Mammary microvascular endothelial cell (primary cell): Measurements from ENCODE around the gene ZNF20. TPM values are rescaled to one million over a fixed set of nuclear protein-coding genes. Genes with fewer than 3 reads are reported as not detected.

Source experiments
- total RNA-seq: library from RNA; depleted of rRNA; stranded (reverse); fragments of >200 nt; gene quantifications from 2 replicates; pipeline ENCODE4 v1.2.3, GENCODE V29; 2015

ZNF20 gene
- 1.9 and 2.1 TPM in 2 replicates for total RNA-seq

GRCh38 chr19:12139885-12140544, at the start of gene ZNF20:
Gene ZNF20, minus strand, starts transcription at chr19:12140350. Its CDS starts 168 bp downstream, at chr19:12140182.

GRCh38 chr19:12162882-12163806, 23.0 kb upstream of the ZNF20 start, which contains the start of gene ZNF136:
Gene ZNF136, plus strand, starts transcription at chr19:12163096. Its CDS starts 108 bp downstream, at chr19:12163204.

GRCh38 chr19:12156223-12157058, 16.3 kb upstream of the ZNF20 start, which contains the start of gene ZNF625:
Gene ZNF625, minus strand, starts transcription at chr19:12156734. Its CDS starts 176 bp downstream, at chr19:12156558.

Other genes with a start within 250 kb of the ZNF20 start
- gene ZNF700, start 215.2 kb downstream of the ZNF20 start, total RNA-seq, result 2.3 and 3.6 TPM in 2 replicates
- 0.27 and 0.30 TPM in 2 replicates for gene ZNF763, start 175.3 kb downstream of the ZNF20 start, total RNA-seq
- 1.4 and 2.7 TPM in 2 replicates for gene ZNF433, start 104.7 kb downstream of the ZNF20 start, total RNA-seq
- gene ZNF878, start 87.4 kb downstream of the ZNF20 start, total RNA-seq, result 0.59 and 0.80 TPM in 2 replicates
- gene ZNF844, start 75.6 kb downstream of the ZNF20 start, total RNA-seq, result 2.7 and 2.8 TPM in 2 replicates
- gene ZNF625, start 16.4 kb upstream of the ZNF20 start, total RNA-seq, result 4.1 and 6.7 TPM in 2 replicates
- 2.5 and 3.6 TPM in 2 replicates for gene ZNF136, start 22.7 kb upstream of the ZNF20 start, total RNA-seq
- 2.2 and 2.3 TPM in 2 replicates for gene ZNF44, start 154.5 kb upstream of the ZNF20 start, total RNA-seq
- 3.4 and 3.7 TPM in 2 replicates for gene ZNF563, start 193.3 kb upstream of the ZNF20 start, total RNA-seq
- 0.94 and 2.5 TPM in 2 replicates for gene ZNF442, start 225.3 kb upstream of the ZNF20 start, total RNA-seq